ENCODE measurements around the gene DPPA3. TPM values are rescaled to one million over a fixed set of nuclear protein-coding genes. Genes with fewer than 3 reads are reported as not detected.
A peak's percentile ranks its signal among the peaks of the same experiment; 100 is the strongest.

DPPA3 gene
- total and polyA plus RNA-seq, 9 of the 15 experiments (the other 6 are each of a cell fraction or from before 2014, with no cell fraction given), result not detected

GRCh38 chr12:7748852-7749251 is 37.6 kb downstream of the DPPA3 start (continued):
- TF ChIP-seq, protein P1, sequence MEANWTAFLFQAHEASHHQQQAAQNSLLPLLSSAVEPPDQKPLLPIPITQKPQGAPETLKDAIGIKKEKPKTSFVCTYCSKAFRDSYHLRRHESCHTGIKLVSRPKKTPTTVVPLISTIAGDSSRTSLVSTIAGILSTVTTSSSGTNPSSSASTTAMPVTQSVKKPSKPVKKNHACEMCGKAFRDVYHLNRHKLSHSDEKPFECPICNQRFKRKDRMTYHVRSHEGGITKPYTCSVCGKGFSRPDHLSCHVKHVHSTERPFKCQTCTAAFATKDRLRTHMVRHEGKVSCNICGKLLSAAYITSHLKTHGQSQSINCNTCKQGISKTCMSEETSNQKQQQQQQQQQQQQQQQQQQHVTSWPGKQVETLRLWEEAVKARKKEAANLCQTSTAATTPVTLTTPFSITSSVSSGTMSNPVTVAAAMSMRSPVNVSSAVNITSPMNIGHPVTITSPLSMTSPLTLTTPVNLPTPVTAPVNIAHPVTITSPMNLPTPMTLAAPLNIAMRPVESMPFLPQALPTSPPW (CRISPR knock-in tag; IDR thresholded peaks at IDR 0.05), result peak; percentile 48; the same call in 1 of the 2 replicates
- TF ChIP-seq MAFK (IDR thresholded peaks at IDR 0.05; ENCODE audit: low read length) (no peak), ZNF740 (CRISPR knock-in tag; IDR thresholded peaks at IDR 0.05) (no peak), ZNF740 (tag; IDR thresholded peaks at IDR 0.05) (no peak), COPS2 (conservative IDR thresholded peaks at IDR 0.05) (no peak), THAP7 (CRISPR knock-in tag; IDR thresholded peaks at IDR 0.05) (no peak), EGR1 (conservative IDR thresholded peaks at IDR 0.05) (no peak), NR3C1 (CRISPR knock-in tag; IDR thresholded peaks at IDR 0.05) (no peak), SMARCA4 (IDR thresholded peaks at IDR 0.05) (no peak), SRSF3 (IDR thresholded peaks at IDR 0.05; ENCODE audit: insufficient read depth, low read length) (no peak), POLR2B (IDR thresholded peaks at IDR 0.05; ENCODE audit: low read depth, partially characterized antibody) (no peak), ZNF354B (CRISPR knock-in tag; IDR thresholded peaks at IDR 0.05) (no peak), XRCC5 (IDR thresholded peaks at IDR 0.05; ENCODE audit: low read depth, low read length) (no peak), HDAC1 (IDR thresholded peaks at IDR 0.05) (no peak), SRSF7 (optimal IDR thresholded peaks at IDR 0.05; ENCODE audit: low read depth, low read length) (no peak), ZC3H11A (IDR thresholded peaks at IDR 0.05; ENCODE audit: low read depth, low read length) (no peak), POU5F1 (IDR thresholded peaks at IDR 0.05; ENCODE audit: borderline replicate concordance, low read depth, low read length, partially characterized antibody) (no peak)
- TF ChIP-seq, protein P2, sequence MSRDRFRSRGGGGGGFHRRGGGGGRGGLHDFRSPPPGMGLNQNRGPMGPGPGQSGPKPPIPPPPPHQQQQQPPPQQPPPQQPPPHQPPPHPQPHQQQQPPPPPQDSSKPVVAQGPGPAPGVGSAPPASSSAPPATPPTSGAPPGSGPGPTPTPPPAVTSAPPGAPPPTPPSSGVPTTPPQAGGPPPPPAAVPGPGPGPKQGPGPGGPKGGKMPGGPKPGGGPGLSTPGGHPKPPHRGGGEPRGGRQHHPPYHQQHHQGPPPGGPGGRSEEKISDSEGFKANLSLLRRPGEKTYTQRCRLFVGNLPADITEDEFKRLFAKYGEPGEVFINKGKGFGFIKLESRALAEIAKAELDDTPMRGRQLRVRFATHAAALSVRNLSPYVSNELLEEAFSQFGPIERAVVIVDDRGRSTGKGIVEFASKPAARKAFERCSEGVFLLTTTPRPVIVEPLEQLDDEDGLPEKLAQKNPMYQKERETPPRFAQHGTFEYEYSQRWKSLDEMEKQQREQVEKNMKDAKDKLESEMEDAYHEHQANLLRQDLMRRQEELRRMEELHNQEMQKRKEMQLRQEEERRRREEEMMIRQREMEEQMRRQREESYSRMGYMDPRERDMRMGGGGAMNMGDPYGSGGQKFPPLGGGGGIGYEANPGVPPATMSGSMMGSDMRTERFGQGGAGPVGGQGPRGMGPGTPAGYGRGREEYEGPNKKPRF (IDR thresholded peaks at IDR 0.05; ENCODE audit: low read depth, low read length), result no peak
- TF ChIP-seq, protein P3, sequence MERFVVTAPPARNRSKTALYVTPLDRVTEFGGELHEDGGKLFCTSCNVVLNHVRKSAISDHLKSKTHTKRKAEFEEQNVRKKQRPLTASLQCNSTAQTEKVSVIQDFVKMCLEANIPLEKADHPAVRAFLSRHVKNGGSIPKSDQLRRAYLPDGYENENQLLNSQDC (CRISPR knock-in tag; IDR thresholded peaks at IDR 0.05), result no peak
- TF ChIP-seq, protein P4, sequence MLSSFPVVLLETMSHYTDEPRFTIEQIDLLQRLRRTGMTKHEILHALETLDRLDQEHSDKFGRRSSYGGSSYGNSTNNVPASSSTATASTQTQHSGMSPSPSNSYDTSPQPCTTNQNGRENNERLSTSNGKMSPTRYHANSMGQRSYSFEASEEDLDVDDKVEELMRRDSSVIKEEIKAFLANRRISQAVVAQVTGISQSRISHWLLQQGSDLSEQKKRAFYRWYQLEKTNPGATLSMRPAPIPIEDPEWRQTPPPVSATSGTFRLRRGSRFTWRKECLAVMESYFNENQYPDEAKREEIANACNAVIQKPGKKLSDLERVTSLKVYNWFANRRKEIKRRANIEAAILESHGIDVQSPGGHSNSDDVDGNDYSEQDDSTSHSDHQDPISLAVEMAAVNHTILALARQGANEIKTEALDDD (IDR thresholded peaks at IDR 0.05), result peak; percentile 30; the same call in 1 of the 2 replicates
- TF ChIP-seq, protein P5, sequence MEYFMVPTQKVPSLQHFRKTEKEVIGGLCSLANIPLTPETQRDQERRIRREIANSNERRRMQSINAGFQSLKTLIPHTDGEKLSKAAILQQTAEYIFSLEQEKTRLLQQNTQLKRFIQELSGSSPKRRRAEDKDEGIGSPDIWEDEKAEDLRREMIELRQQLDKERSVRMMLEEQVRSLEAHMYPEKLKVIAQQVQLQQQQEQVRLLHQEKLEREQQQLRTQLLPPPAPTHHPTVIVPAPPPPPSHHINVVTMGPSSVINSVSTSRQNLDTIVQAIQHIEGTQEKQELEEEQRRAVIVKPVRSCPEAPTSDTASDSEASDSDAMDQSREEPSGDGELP (CRISPR knock-in tag; IDR thresholded peaks at IDR 0.05; ENCODE audit: borderline replicate concordance), result peak; percentile 31; the same call in 1 of the 2 replicates

Data from K562 (cell line).